NCI-H524 (cell line): Measurements from ENCODE around the gene ERGIC1.
"Not testable (repeated sequence)": the region's sequence is repeated elsewhere in the genome, so short reads cannot be mapped to it uniquely, and the experiment has no call there.

ENCODE experiments used
- DNase-seq, 2 experiments: peaks; one replicate each; lab custom pipeline; 2025; lab: John Stamatoyannopoulos, UW

ERGIC1 gene

DNA sequence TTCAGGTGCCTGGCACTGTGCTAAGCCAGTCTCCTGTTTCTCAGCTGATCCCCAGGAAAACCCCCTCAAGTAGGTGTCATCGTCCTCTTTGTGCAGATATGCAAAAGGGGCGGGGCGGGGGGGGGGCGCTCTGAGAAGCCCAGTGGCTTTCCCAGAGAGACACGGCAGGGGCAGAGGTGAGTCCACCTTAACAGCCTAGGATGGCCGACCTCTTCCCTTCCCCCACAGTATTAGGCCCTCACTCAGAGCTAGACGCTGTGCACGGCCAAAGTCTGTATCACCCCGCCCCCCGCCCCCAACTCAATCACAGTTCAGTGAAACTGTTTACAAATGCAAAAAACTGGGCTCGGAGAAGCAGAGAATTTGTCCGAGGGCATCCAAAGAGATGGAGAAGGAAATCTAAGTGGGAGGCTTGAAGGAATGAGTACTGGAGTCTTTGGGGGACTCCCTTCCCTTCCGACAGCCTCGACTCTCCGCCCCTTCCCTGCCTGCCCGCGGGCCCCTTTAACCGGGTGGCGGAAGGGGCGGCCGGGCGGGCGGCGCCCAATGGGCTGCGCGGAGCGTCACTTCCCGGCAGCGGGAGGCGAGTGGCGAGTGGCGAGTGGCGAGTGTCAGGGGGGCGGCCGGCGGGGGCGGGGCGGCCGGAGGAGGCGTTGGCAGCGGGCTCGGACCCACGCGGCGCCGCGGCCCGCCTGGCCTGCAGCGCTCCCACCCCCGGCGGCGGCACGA is at the start of gene ERGIC1:
TSS of gene ERGIC1 (plus strand) at position 566 of the 729 bp plus-strand sequence. CDS start at position 729, 163 bp downstream.
- DNase-seq: peak; percentile 30 to 58

GRCh38 chr5:172785429-172786088 is 48.5 kb upstream of the ERGIC1 start:
- no peak for DNase-seq

GRCh38 chr5:172786736-172787462 is 47.2 kb upstream of the ERGIC1 start:
- DNase-seq: no peak

DNA sequence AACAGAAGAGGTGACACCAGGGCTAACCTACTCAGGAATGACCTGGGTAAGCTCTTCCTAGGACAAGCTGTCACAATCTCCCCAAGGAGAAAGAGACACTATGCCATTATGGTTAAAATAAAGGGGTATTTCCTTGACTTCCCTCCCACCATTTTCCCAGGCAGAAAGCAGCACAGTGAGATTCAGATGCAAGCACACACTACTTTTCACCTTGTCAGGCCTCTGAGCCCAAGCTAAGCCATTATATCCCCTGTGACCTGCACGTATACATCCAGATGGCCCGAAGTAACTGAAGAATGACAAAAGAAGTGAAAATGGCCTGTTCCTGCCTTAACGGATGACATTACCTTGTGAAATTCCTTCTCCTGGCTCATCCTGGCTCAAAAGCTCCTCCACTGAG is 46.5 kb upstream of the ERGIC1 start:
- DNase-seq: not testable (repeated sequence)

DNA sequence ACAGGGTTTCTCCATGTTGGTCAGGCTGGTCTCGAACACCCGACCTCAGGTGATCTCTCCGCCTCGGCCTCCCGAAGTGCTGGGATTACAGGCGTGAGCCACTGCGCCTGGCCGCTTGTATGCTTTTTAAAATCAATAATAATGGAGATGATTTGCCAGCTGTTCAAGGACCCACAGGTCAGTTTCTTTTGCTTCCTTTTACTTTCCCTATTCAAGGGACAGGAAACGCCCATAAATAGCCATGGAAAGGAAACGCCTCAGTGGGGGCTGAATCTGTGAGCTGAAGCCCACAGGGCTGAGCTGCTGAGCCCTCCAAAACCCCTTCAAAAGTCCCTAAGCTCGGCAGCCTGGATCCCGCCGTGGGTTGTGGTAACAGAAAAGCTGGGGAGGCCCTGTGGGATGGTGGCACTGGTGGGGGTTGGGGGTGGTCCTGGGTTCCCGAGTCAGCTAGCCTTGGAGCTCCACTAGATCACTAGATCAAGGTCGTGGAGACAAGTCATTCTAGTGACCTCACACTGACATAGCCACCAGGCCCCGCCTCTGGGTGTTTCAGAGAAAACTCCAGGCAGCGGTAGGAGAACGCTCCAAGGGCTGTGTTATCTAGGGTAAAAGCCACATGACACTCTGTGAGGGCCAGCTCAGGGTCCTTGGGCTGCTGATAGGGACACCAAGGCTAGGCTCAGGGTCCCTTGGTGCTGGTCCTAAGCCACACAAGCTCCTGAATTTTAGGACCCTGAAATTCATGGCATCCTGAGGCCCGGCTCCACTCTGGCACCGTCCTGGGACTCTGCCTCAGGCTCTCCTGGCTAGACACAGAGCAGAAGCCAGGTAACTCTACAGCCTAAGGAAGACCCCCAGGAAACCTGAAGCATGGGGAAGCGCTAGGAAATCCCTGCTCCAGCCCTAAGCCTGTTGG is 45.0 kb upstream of the ERGIC1 start:
- DNase-seq: no peak

DNA sequence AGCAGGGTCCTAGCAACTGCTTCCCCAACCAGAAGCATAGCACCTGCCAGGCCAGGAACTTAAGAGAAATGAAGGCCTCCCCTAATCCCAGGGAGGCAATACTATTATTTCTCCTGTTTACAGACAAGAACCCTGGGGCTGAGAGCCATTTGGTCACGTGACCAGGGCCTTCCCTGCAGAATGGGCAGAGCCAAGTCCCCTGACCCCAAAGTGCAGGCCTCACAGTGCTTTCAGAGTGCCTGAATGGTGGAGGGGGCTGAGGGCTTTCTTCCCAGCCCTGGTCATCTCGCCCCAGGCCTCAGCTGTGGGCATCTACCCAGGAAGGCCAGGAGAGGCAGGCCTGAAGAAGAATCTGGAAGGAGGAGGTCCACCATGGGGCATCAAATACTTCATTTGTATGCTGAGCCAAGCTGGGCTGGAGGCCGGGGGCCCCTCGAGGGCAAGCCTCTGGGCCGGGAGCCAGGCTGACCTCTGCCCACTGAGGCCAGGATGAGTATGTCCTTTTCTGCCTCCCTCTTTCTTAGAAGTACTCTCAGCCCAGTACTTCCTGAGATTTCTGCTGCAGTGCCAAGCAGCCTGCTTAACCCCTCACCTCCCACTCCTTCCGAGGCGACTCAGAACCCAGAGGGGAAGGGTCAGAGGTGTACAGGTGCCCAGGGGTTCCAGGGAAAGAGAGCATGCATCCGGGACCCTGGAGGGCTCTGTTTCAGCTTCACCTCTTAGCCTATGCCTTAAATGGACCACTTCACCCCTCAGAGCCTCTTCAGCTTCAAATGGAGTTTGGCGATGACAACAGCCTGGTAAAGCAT is 44.2 kb upstream of the ERGIC1 start:
- DNase-seq: no peak

GRCh38 chr5:172790496-172790889 is 43.6 kb upstream of the ERGIC1 start:
- no peak for DNase-seq

- DNase-seq: no peak
These were observed 42.8 kb upstream of the ERGIC1 start for GRCh38 chr5:172791286-172791685.

DNA sequence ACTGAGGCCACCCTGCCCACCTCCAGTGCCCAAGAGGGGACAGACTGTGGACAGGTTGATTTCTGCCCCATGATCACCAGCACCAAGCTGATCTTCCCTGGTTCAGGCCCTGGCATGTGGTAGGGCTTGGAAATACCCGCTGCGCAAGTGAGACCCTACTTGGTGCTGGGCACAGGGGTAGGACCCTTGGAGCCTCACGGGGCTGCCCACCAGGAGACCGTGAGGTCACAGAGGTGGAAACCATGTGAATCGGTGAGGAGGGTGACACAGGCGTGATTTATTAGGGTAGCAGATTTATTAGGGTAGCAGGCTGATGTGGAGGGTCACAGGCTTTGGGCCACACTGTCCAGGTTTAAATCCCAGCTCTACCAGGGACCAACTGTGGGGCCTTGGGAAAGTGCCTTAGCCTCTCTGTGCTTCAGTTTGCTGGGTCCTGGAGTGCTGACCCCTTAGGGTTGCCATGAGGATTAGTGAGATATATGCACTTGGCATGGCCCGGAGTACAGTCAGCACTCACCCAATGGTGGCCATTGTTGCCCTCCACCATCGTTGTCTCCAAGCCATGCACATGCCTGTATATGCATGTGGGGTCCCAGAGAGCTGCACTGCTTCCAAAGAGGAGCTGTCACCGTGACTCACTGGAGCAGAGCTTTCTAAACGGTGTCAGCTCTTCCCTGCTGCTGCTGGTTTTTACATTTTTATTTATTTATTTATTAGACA is 42.2 kb upstream of the ERGIC1 start:
- DNase-seq: no peak

GRCh38 chr5:172792701-172793570 is 41.1 kb upstream of the ERGIC1 start:
- no peak for DNase-seq

- DNase-seq: no peak
These were observed 40.2 kb upstream of the ERGIC1 start for GRCh38 chr5:172793577-172794488.

DNA sequence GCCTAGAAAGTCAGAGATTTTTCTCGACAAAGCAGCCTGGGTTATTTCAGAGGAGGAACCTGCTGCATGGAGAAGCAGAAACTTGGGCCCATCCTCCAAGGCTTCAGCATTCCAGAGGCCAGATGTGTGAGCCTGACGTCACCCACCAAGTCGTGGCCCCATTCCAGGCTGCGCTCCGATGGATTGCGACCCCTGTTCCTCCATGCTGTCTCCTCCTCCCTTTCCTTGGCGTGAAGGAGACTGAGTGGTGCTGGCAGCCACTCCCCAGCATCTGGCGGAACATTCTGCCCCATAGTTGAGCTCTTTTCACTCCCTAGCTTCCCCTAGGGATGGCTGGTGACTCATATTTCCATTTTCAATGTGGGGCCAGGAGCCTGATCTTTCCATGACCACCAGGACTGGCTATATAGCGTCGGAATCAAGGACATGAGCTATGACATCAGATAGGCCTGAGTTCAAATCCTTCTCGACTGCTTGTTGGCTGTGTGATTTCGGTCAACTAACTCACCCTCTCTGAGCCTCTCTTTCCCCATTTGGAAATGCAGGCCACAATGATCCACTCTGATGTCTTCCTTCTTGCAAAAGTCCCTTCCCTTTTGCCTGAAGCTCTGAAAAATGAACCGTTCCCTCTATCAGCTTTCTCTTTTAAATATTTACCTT is 38.6 kb upstream of the ERGIC1 start:
- peak; percentile 70 to 84 for DNase-seq

DNA sequence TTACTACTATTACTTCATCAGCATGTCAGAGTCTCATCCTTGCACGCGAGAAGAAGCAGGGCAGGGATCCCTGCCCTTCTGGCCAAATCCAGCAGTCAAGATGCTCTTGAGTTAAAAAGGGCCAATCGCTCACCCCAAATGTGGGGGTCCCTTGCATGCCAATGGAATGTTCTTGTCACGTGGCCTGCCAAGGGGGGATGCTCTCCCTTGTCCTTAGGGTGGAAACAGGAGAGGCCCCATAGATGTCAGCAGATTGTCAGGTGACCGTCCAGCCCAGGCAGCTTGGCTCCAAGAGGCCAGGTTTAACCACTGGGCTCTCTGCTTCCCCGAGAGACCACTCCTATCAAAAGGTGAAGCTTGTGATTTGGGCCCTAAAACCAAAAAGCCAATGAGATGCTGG is 37.7 kb upstream of the ERGIC1 start:
- DNase-seq: no peak

DNA sequence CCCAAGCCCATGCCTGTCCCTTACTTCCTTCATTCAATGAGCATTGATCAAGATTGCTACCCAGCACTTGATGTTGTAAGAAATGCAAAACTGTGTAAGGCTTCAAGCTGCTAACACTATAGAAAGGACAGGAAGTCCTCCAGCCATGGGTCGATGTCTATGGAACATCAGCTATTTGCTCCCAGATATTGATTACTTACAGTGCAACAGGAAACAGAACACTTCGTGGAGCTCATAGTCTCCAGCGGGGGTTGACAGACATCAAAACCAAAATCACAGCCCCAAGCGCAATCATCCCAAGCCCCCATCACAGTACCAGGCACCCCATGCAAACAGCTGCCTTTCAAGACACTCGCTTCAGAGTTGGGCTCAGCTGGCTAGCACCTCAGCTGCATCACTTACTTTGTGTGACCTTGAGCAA is 36.3 kb upstream of the ERGIC1 start:
- no peak for DNase-seq

GRCh38 chr5:172798422-172799215 is 35.4 kb upstream of the ERGIC1 start:
- DNase-seq: no peak

DNA sequence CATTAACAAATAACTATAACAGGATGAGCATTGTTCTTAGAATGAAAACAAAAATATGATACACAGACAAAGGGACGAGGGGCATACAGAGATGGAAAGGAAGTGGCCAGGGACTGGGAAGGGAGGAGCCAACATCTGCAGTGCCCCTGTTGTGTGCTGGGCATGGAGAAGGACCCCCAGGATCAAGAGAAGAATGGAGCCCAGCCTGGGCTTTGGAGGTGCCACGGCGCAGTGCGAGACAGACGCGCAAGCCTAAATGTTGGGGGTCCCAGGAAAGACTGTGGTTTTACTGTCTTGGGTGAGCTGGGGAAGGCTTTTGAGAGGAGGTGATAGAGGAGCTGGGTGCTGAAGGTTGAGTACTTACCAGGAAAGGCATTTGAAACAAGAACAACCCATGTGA is 34.6 kb upstream of the ERGIC1 start:
- DNase-seq: no peak

GRCh38 chr5:172800088-172800551 is 33.9 kb upstream of the ERGIC1 start:
- no peak for DNase-seq
